HepG2 (cell line): ENCODE measurements around the gene FOXA3. TPM values are rescaled to one million over a fixed set of nuclear protein-coding genes. Genes with fewer than 3 reads are reported as not detected.
A peak's percentile ranks its signal among the peaks of the same experiment; 100 is the strongest.

Experiments used
- DR1 ChIP-seq: sonication (generic); formaldehyde crosslinking; IDR thresholded peaks from 2 replicates; pipeline ENCODE4 v1.8.0; 2021; ENCODE audit warnings: mild to moderate bottlenecking, missing genetic modification reagents, inconsistent platforms
- ETV5 ChIP-seq: IDR thresholded peaks from 2 replicates; pipeline ENCODE4 v1.6.1; 2018; ENCODE audit warnings: missing biosample characterization, missing genetic modification reagents, inconsistent platforms, borderline replicate concordance
- FOSL2 ChIP-seq: sonication (generic); formaldehyde crosslinking; IDR thresholded peaks from 2 replicates; pipeline ENCODE4 v1.4.0; 2020; ENCODE audit warnings: missing genetic modification reagents
- FOXP4 ChIP-seq: sonication (generic); formaldehyde crosslinking; IDR thresholded peaks from 2 replicates; pipeline ENCODE4 v1.4.0; 2020; ENCODE audit warnings: missing genetic modification reagents
- HDAC1 ChIP-seq: sonication (generic); formaldehyde crosslinking; IDR thresholded peaks from 2 replicates; pipeline ENCODE4 v1.5.1; 2020; ENCODE audit warnings: mild to moderate bottlenecking, missing genetic modification reagents
- HIVEP1 ChIP-seq: sonication (generic); formaldehyde crosslinking; IDR thresholded peaks from 2 replicates; pipeline ENCODE4 v1.4.0; 2020; ENCODE audit warnings: mild to moderate bottlenecking, missing genetic modification reagents
- KAT8 ChIP-seq: IDR thresholded peaks from 2 replicates; pipeline ENCODE4 v1.6.1; 2016; ENCODE audit warnings: missing genetic modification reagents, missing compliant biosample characterization
- KLF11 ChIP-seq: IDR thresholded peaks from 2 replicates; pipeline ENCODE4 v1.6.1; 2016; ENCODE audit warnings: missing compliant biosample characterization
- MXI1 ChIP-seq: IDR thresholded peaks from 3 replicates; pipeline ENCODE4 v1.6.1; 2012; ENCODE audit warnings: low read depth, low read length, inconsistent platforms, borderline replicate concordance
- RBAK ChIP-seq: sonication (generic); formaldehyde crosslinking; IDR thresholded peaks from 2 replicates; pipeline ENCODE4 v1.5.1; 2020; ENCODE audit warnings: mild to moderate bottlenecking, missing genetic modification reagents
- TARDBP ChIP-seq: sonication (generic); formaldehyde crosslinking; IDR thresholded peaks from 2 replicates; pipeline ENCODE4 v1.8.0; 2022; ENCODE audit warnings: mild to moderate bottlenecking, missing genetic modification reagents
- ZHX2 ChIP-seq, 2 experiments: sonication (generic) in 1 of 2; formaldehyde crosslinking in 1 of 2; IDR thresholded peaks; 2 replicates each; pipeline versions ENCODE4 v1.6.1 to v1.9.0; 2014 to 2022; ENCODE audit warnings: antibody characterized with exemption in 1 of 2, borderline replicate concordance in 1 of 2, inconsistent platforms in 1 of 2, low read depth in 1 of 2, missing genetic modification reagents in 1 of 2
- ZNF12 ChIP-seq: sonication (generic); formaldehyde crosslinking; IDR thresholded peaks from 2 replicates; pipeline ENCODE4 v1.5.0; 2020; ENCODE audit warnings: missing genetic modification reagents
- ZNF501 ChIP-seq: sonication (generic); formaldehyde crosslinking; IDR thresholded peaks from 2 replicates; pipeline ENCODE4 v1.5.1; 2020; ENCODE audit warnings: mild to moderate bottlenecking, moderate library complexity, missing genetic modification reagents
- ZNF780A ChIP-seq: sonication (generic); formaldehyde crosslinking; IDR thresholded peaks from 2 replicates; pipeline ENCODE4 v1.8.0; 2022; ENCODE audit warnings: mild to moderate bottlenecking, missing genetic modification reagents, moderate library complexity
- polyA plus RNA-seq, 8 experiments: library from polyadenylated mRNA; depleted of rRNA in 3 of 8; stranded (reverse) in 7 of 8; unstranded in 1 of 8; fragments of >200 nt; fragmentation: Illumina TruSeq in 4 of 8; extraction: Trizol in 4 of 8; gene quantifications; 2 replicates each; pipeline versions ENCODE4 v1.2.1 to v1.2.3, GENCODE V29; 2011 to 2016; ENCODE audit warnings: low read depth in 4 of 8, missing spikeins in 1 of 8, mixed read lengths in 1 of 8; ENCODE audit not compliant: insufficient read depth in 1 of 8
- total RNA-seq, 5 experiments: library from RNA; depleted of rRNA; stranded (reverse); fragments of >200 nt; fragmentation: Illumina TruSeq; extraction: Trizol; gene quantifications; 2 replicates each; pipeline ENCODE4 v1.2.3, GENCODE V29; 2016; ENCODE audit warnings: low read depth in 1 of 5
- TF ChIP-seq, protein P1 (sequence below): IDR thresholded peaks from 2 replicates; pipeline ENCODE4 v1.6.1; 2016
- TF ChIP-seq, protein P2 (sequence below): sonication (generic); formaldehyde crosslinking; IDR thresholded peaks from 2 replicates; pipeline ENCODE4 v1.4.0; 2020; ENCODE audit warnings: missing genetic modification reagents, borderline replicate concordance

FOXA3 gene
- total and polyA plus RNA-seq, 2 of the 13 experiments (the other 11 are each of a cell fraction or from before 2014, with no cell fraction given) = 29.8 to 47.6 TPM

DNA sequence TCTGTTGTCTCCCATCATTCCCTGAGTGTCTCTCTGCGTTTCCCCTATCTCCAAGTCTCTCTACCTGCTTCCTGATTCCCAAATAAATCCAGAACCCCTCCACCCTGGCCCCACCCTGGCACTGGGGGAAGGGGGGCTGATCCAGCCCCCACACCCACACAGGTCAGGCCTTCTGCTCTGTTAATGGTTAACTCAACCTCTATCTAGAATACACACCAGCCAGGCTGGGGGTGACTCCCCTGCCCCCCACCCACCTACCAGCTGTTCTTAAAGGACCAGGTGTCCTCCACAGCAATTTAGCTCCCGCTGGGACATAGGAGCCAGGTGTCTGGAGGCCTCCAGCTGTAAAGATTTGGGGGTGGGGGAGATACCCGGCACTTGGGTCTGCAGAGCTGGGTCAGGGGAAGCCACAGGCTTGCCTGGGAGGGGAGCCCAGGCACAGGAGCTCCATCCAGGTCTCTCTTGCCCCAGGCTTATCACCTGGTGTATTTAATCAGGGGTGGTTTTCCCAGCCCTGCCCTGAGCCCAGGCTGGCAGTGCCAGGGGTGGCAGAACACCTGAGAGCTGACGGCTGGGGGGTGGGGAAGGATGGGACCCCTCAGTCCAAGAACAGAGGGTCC, 17.9 kb downstream of the FOXA3 start (continued):
- TF ChIP-seq TARDBP (CRISPR knock-in tag) = peak; percentile 86
- peak; percentile 31; the same call in 1 of the 3 replicates for TF ChIP-seq MXI1
- peak; percentile 30; the same call in 1 of the 2 replicates for TF ChIP-seq ZNF12 (CRISPR knock-in tag)
- no peak for TF ChIP-seq RBAK (CRISPR knock-in tag)
- TF ChIP-seq, protein P1, sequence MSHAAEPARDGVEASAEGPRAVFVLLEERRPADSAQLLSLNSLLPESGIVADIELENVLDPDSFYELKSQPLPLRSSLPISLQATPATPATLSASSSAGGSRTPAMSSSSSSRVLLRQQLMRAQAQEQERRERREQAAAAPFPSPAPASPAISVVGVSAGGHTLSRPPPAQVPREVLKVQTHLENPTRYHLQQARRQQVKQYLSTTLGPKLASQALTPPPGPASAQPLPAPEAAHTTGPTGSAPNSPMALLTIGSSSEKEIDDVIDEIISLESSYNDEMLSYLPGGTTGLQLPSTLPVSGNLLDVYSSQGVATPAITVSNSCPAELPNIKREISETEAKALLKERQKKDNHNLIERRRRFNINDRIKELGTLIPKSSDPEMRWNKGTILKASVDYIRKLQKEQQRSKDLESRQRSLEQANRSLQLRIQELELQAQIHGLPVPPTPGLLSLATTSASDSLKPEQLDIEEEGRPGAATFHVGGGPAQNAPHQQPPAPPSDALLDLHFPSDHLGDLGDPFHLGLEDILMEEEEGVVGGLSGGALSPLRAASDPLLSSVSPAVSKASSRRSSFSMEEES (CRISPR knock-in tag) = peak; percentile 62; the same call in 1 of the 2 replicates
- peak; percentile 59 for TF ChIP-seq FOSL2 (CRISPR knock-in tag)
- peak; percentile 5; the same call in 1 of the 2 replicates for TF ChIP-seq ZNF501 (CRISPR knock-in tag)
- peak; percentile 83 for TF ChIP-seq HIVEP1 (CRISPR knock-in tag)
- peak; percentile 73 for TF ChIP-seq HDAC1 (CRISPR knock-in tag)
- no peak for TF ChIP-seq KLF11 (CRISPR knock-in tag)
- TF ChIP-seq ZHX2 (IDR thresholded peaks at IDR 0.05; ENCODE audit: low read depth) = no peak
- no peak; the same call in 1 of the 2 replicates for TF ChIP-seq ZHX2 (CRISPR knock-in tag; IDR thresholded peaks at IDR 0.05; ENCODE audit: borderline replicate concordance)
- 0 out of 2 replicates have a peak, but pooled peaks have one; percentile 61 for TF ChIP-seq ZNF780A (CRISPR knock-in tag)
- TF ChIP-seq KAT8 (CRISPR knock-in tag) = peak; percentile 65
- TF ChIP-seq, protein P2, sequence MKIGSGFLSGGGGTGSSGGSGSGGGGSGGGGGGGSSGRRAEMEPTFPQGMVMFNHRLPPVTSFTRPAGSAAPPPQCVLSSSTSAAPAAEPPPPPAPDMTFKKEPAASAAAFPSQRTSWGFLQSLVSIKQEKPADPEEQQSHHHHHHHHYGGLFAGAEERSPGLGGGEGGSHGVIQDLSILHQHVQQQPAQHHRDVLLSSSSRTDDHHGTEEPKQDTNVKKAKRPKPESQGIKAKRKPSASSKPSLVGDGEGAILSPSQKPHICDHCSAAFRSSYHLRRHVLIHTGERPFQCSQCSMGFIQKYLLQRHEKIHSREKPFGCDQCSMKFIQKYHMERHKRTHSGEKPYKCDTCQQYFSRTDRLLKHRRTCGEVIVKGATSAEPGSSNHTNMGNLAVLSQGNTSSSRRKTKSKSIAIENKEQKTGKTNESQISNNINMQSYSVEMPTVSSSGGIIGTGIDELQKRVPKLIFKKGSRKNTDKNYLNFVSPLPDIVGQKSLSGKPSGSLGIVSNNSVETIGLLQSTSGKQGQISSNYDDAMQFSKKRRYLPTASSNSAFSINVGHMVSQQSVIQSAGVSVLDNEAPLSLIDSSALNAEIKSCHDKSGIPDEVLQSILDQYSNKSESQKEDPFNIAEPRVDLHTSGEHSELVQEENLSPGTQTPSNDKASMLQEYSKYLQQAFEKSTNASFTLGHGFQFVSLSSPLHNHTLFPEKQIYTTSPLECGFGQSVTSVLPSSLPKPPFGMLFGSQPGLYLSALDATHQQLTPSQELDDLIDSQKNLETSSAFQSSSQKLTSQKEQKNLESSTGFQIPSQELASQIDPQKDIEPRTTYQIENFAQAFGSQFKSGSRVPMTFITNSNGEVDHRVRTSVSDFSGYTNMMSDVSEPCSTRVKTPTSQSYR (CRISPR knock-in tag) = peak; percentile 93
- TF ChIP-seq FOXP4 (CRISPR knock-in tag) = peak; percentile 89
- no peak for TF ChIP-seq DR1
- TF ChIP-seq ETV5 = peak; percentile 73; the same call in 1 of the 2 replicates
